ENCODE results near the gene GPR61.

DNA sequence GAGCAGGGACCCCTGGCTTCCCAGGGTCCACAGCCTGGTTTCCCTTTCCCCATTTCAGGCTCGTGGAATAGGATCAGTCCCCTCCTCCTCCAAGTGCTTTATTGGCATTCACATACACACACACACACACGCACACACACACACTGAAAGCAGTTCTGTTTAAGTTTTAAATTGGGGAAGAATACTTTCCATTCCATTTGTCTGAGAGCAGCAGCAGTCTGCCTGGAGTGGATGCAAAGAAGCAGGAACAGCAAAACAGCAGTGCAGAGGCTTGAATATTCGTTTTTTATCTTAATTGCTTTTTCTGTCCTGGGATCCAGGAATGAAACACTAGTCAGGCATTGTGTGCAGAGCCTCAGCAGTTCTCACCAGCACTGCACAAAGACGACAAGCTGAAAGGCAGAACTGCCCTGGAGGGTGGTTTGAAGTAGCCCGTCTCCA, 38.7 kb upstream of the GPR61 start:
- TF ChIP-seq SMC3 (conservative IDR thresholded peaks at IDR 0.05; ENCODE audit: poor library complexity) (no peak), EP300 (conservative IDR thresholded peaks at IDR 0.05; ENCODE audit: poor library complexity, severe bottlenecking) (no peak), EZH2 (IDR thresholded peaks at IDR 0.05; ENCODE audit: borderline replicate concordance, insufficient read depth, low read length, poor library complexity, severe bottlenecking) (no peak), POLR2AphosphoS5 (IDR thresholded peaks at IDR 0.05) (no peak), RAD21 (conservative IDR thresholded peaks at IDR 0.05) (no peak)
- TF ChIP-seq, protein P1, sequence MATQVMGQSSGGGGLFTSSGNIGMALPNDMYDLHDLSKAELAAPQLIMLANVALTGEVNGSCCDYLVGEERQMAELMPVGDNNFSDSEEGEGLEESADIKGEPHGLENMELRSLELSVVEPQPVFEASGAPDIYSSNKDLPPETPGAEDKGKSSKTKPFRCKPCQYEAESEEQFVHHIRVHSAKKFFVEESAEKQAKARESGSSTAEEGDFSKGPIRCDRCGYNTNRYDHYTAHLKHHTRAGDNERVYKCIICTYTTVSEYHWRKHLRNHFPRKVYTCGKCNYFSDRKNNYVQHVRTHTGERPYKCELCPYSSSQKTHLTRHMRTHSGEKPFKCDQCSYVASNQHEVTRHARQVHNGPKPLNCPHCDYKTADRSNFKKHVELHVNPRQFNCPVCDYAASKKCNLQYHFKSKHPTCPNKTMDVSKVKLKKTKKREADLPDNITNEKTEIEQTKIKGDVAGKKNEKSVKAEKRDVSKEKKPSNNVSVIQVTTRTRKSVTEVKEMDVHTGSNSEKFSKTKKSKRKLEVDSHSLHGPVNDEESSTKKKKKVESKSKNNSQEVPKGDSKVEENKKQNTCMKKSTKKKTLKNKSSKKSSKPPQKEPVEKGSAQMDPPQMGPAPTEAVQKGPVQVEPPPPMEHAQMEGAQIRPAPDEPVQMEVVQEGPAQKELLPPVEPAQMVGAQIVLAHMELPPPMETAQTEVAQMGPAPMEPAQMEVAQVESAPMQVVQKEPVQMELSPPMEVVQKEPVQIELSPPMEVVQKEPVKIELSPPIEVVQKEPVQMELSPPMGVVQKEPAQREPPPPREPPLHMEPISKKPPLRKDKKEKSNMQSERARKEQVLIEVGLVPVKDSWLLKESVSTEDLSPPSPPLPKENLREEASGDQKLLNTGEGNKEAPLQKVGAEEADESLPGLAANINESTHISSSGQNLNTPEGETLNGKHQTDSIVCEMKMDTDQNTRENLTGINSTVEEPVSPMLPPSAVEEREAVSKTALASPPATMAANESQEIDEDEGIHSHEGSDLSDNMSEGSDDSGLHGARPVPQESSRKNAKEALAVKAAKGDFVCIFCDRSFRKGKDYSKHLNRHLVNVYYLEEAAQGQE (IDR thresholded peaks at IDR 0.05; ENCODE audit: borderline replicate concordance), result no peak
- TF ChIP-seq, protein P2, sequence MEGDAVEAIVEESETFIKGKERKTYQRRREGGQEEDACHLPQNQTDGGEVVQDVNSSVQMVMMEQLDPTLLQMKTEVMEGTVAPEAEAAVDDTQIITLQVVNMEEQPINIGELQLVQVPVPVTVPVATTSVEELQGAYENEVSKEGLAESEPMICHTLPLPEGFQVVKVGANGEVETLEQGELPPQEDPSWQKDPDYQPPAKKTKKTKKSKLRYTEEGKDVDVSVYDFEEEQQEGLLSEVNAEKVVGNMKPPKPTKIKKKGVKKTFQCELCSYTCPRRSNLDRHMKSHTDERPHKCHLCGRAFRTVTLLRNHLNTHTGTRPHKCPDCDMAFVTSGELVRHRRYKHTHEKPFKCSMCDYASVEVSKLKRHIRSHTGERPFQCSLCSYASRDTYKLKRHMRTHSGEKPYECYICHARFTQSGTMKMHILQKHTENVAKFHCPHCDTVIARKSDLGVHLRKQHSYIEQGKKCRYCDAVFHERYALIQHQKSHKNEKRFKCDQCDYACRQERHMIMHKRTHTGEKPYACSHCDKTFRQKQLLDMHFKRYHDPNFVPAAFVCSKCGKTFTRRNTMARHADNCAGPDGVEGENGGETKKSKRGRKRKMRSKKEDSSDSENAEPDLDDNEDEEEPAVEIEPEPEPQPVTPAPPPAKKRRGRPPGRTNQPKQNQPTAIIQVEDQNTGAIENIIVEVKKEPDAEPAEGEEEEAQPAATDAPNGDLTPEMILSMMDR (IDR thresholded peaks at IDR 0.05; ENCODE audit: poor library complexity, severe bottlenecking), result no peak
